22Rv1 (cell line): ENCODE measurements around the gene CRB1.
"Not testable (repeated sequence)": the region's sequence is repeated elsewhere in the genome, so short reads cannot be mapped to it uniquely, and the experiment has no call there.

Experiments used
- H3K27ac ChIP-seq: fragments of 450-650 bp; 2 replicates; pipeline ENCODE4 v1.5.1; 2017
- ZFX ChIP-seq: fragments of 450-650 bp; IDR thresholded peaks from 2 replicates; pipeline ENCODE4 v1.6.1; 2017; ENCODE audit warnings: antibody characterized with exemption, borderline replicate concordance
- TF ChIP-seq, protein P1 (sequence below): fragments of 450-650 bp; IDR thresholded peaks from 2 replicates; pipeline ENCODE4 v1.5.1; 2017; ENCODE audit warnings: mild to moderate bottlenecking

The CRB1 gene

GRCh38 chr1:197393772-197394171, 125.7 kb downstream of the CRB1 start:
- no peak for TF ChIP-seq ZFX
- TF ChIP-seq, protein P1, sequence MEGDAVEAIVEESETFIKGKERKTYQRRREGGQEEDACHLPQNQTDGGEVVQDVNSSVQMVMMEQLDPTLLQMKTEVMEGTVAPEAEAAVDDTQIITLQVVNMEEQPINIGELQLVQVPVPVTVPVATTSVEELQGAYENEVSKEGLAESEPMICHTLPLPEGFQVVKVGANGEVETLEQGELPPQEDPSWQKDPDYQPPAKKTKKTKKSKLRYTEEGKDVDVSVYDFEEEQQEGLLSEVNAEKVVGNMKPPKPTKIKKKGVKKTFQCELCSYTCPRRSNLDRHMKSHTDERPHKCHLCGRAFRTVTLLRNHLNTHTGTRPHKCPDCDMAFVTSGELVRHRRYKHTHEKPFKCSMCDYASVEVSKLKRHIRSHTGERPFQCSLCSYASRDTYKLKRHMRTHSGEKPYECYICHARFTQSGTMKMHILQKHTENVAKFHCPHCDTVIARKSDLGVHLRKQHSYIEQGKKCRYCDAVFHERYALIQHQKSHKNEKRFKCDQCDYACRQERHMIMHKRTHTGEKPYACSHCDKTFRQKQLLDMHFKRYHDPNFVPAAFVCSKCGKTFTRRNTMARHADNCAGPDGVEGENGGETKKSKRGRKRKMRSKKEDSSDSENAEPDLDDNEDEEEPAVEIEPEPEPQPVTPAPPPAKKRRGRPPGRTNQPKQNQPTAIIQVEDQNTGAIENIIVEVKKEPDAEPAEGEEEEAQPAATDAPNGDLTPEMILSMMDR = no peak

DNA sequence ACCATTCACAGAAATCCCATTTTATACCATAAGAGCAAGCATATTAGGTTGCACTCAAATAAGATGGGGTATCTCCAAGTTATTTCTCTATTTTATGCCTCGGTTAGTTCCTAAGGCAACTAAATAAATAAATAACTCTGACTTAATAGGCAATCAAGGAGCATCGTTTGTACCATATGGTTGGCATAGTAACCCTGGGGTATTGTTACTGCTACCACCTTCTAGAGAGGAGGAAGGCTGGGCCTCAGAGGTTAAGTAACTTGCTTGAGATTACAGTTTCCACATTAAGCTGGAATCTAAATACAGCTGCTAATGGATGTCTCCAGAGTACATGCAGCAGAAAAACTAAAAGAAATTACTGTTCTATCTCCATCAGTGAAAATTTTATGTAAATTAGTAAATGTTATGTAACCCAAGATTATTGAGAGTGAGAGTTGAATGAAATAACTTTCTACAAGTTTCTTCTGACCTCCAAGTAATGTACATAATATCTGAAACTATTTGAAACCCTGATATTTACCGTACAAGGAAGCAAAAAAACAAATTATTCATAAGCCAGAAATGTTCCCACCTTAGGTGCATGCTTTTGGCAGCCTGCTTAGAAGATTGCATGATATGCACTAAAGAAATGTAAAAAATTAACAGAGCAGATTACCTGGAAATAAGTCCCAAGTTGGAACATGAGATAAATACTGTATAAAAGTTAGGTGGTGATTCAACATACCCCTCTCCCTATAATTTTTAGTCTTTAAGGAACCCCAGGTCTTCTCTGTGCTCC, 127.0 kb downstream of the CRB1 start:
- no peak overlapping the region for H3K27ac ChIP-seq
- TF ChIP-seq, protein P1 = no peak
- no peak for TF ChIP-seq ZFX

More at GRCh38 chr1:197393772-197394171, 125.7 kb downstream of the CRB1 start:
- no peak overlapping the region for H3K27ac ChIP-seq

DNA sequence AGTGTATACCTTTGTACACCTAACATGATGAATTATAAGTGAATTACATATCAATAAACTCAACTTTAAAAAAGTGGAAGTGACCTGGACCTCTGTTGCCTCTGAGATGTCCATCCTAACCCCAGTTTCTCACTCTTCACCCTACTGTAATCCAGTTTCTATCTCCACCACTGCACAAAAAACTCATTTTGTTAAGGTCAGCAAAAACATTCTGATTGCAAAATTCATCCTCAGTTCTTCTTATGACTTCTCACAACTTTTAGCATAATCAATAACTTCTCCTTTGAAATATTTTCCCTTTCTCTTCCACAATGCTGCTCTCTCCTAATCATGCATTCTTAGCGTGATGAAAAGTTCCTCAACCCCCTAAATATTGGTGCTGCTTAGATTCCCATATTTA, 129.8 kb downstream of the CRB1 start:
- TF ChIP-seq, protein P1 = no peak
- no peak for TF ChIP-seq ZFX
- no peak overlapping the region for H3K27ac ChIP-seq

GRCh38 chr1:197399755-197400521, 131.9 kb downstream of the CRB1 start:
- H3K27ac ChIP-seq = no peak overlapping the region
- TF ChIP-seq ZFX = no peak
- TF ChIP-seq, protein P1 = peak; percentile 96

GRCh38 chr1:197400522-197400902, 132.5 kb downstream of the CRB1 start:
- H3K27ac ChIP-seq = no peak overlapping the region
- TF ChIP-seq, protein P1 = no peak
- TF ChIP-seq ZFX = no peak

DNA sequence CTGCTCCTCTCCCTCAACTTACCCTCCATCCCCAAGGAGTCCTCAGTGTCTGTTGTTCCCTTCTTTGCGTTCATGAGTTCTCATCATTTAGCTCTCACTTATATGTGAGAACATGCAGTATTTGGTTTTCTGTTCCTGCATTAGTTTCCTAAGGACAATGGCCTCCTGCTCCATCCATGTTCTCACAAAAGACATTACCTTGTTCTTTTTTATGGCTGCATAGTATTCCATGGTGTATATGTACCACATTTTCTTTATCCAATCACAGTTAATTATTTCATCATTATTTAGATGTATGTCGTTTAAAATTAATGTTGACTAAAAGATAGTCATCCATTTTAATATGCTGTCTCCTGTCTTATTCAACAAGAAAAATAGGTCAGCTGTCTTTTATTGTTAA, 134.1 kb downstream of the CRB1 start:
- no peak overlapping the region for H3K27ac ChIP-seq
- TF ChIP-seq, protein P1 = no peak
- no peak for TF ChIP-seq ZFX

DNA sequence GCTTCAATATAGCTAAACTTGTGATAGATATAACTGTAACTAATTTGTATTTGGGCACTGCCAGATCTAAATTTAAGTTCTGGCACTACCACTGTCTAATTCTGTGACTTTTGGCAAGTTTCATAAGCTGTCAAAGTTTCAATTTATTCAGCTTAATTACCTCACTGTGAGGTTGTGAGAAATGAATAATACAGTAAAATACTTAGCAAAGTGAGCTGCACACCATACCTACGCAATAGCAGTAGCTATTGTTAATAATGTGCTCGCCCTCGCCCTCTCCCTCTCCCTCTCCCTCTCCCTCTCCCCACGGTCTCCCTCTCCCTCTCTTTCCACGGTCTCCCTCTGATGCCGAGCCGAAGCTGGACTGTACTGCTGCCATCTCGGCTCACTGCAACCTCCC, 136.7 kb downstream of the CRB1 start:
- not testable (repeated sequence) for H3K27ac ChIP-seq

DNA sequence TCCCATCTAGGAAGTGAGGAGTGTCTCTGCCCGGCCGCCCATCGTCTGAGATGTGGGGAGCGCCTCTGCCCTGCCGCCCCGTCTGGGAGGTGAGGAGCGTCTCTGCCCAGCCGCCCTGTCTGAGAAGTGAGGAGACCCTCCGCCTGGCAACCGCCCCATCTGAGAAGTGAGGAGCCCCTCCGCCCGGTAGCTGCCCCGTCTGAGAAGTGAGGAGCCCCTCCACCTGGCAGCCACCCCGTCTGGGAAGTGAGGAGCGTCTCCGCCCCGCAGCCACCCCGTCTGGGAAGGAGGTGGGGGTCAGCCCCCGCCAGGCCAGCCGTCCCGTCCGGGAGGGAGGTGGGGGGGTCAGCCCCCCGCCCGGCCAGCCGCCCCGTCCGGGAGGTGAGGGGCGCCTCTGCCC, 137.6 kb downstream of the CRB1 start:
- H3K27ac ChIP-seq = not testable (repeated sequence)
